Tibial nerve (tissue), 3 donors: ENCODE data around the gene EPN3.

Source experiments
- CTCF ChIP-seq, 5 experiments: fragments of 200-600 bp in 3 of 5; fragments of 450-650 bp in 2 of 5; sonication (generic) in 3 of 5; IDR thresholded peaks; one replicate each; pipeline ENCODE4 v1.5.1; 2016 to 2019; ENCODE audit warnings: antibody characterized with exemption in 5 of 5, mild to moderate bottlenecking in 3 of 5, moderate library complexity in 2 of 5
- POLR2A ChIP-seq, 2 donors: fragments of 450-650 bp; IDR thresholded peaks; one replicate each; pipeline ENCODE4 v1.6.1; 2017; ENCODE audit warnings: antibody characterized with exemption in 2 of 2, mild to moderate bottlenecking in 2 of 2, moderate library complexity in 2 of 2

GRCh38 chr17:50588391-50589049 is 56.0 kb downstream of the EPN3 start:
- TF ChIP-seq CTCF (IDR thresholded peaks at IDR 0.05), result no peak
- TF ChIP-seq POLR2A (IDR thresholded peaks at IDR 0.05), result no peak
